Activated gamma-delta T cell treated with Interleukin-2 at 50 U/mL for 16 hours (primary cell): ENCODE results near the gene CHI3L2.

Experiments used
- DNase-seq: peaks from one replicate; pipeline ENCODE4 v3.0.0-alpha.2; 2020

Gene CHI3L2, protein sequence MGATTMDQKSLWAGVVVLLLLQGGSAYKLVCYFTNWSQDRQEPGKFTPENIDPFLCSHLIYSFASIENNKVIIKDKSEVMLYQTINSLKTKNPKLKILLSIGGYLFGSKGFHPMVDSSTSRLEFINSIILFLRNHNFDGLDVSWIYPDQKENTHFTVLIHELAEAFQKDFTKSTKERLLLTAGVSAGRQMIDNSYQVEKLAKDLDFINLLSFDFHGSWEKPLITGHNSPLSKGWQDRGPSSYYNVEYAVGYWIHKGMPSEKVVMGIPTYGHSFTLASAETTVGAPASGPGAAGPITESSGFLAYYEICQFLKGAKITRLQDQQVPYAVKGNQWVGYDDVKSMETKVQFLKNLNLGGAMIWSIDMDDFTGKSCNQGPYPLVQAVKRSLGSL

DNA sequence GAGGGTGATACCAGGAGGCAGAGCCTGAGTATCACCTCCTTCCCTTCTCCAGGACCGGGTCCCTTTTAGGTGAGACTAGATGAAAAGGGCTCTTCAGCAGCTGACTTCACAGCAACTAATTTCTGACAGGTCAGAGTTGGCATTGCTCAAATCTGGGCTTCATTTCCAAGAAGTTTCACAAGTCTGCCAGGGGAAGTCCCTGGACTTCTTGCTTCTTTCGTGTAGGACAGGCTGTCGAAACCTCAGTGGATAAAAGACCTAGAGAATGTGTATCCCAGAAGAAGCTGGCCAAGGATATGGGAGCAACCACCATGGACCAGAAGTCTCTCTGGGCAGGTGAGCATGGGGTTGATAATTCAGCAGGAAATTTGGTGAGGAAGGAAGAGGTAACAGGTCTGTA is at the start of gene CHI3L2:
TSS of gene CHI3L2 (plus strand) at position 280 of the 400 bp plus-strand sequence. CDS start at position 297, 17 bp downstream.
- no peak for DNase-seq

DNA sequence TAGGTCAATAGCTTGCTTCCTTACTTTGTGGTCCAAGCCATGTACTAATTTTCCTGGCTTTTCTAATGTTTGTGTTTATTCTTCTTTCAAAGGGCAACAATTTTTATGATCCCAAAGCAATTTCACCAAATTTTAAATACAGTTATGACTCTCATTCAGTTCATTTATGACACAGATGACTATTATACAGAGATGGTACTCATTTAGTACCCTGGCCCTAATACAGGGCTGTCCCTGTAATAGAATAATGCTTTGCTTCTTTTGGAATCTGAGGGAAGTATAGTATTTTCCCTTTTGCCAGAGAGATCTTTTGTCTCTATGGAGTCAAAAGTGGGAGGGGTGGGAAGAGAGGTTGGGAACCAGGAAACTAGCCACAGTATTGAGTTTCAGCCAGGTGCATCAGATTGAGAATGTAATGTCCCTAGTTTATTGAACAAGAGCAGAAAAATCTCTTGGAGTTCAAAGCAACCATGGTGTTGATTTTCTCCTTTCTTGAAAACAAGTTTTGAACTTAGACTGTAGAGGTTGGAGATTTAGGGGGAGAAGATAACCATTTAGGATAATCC is 47.5 kb upstream of the CHI3L2 start:
- no peak for DNase-seq

DNA sequence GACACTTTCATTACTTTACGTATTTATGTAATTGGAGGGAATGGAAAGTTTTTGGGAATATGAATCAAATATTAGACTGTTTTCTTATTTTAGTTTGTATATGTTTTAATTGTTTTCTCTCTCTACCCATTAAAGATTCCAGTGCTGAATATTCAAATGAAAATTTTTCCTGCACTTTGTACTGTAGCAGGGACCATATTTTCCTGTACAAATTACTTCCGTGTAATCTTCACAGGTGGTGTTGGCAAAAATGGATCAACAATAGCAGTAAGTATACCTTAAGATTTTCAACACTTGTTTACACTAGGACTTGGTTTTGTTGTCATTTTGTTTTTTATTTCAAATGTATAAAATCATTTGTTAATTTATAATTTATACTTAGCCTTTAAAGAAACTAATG is 45.5 kb upstream of the CHI3L2 start:
- no peak for DNase-seq

DNA sequence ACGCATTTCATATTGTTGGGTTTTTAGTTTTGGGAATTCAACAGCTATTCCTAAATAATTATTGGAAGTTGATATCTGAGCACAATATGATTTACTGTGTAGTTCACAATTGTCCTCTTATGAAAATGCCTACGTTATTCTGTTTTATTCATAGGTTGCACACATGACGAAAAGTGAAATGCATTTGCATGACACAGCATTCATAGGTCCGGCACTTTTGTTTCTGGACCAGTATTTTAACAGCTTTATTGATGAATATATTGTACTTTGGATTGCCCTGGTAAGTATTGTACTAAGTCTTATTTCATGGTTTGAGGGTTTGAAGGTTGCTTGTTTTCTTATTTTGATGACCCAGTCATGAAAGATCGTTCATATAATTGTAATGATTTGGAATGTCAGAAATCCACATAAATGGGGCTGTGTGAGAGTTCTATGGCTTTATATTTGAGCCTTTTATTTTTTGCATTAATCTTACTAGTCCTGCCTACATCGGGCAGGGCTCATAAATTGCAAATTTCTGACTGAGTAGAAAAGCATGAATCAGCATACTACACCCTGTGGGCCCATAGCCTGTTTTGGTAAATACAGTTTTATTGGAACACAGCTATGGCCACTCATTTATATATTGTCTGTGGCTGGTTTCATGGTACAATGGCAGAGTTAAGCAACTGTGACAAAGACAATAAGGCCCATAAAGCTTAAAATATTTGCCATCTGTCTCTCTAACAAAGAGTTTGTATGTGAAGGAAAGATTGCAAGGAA is 44.0 kb upstream of the CHI3L2 start:
- DNase-seq = no peak

DNA sequence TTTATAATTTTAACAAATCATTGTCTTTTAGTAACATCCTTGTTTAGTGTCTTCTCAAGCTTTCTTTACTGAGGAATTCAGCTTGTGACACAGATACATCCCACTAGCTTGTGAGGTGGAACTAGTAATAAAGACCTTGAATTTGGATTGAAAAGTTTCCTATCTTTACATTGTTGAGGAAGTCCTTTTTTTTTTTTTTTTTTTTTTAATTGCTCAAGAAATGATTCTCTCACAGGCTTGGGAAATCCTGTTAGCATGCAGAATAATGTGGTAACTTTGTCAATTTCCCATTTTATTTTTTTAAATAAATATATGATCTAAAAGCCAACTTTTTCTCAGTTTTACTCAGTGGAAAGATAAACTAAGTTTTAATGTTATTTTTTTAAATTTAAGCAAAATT is 42.9 kb upstream of the CHI3L2 start:
- DNase-seq = no peak

DNA sequence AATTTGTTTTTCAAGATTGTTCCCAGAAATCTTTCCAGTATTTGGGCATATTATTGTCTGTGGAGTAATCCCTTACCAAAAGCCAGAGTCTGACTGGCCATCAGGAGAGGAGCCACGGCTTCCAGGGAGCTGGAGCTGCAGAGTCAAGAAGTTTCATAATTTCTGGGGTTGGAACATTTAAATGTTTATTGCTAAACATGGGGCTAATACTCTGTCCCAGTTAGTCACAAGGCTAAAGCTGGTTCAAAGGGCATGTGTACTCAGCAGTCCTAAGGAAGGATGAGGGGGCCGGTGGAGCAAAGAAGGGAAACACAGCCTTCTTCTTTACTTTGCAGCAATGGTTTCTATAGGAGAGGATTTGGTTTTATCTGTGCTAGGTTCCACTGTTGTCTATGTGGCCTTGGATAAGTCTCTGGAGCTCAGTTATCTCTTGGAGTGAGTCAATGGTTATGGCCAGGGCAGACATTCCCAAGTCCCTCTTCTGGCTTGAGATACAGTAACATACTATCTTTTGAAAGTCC is 36.5 kb upstream of the CHI3L2 start:
- no peak for DNase-seq

DNA sequence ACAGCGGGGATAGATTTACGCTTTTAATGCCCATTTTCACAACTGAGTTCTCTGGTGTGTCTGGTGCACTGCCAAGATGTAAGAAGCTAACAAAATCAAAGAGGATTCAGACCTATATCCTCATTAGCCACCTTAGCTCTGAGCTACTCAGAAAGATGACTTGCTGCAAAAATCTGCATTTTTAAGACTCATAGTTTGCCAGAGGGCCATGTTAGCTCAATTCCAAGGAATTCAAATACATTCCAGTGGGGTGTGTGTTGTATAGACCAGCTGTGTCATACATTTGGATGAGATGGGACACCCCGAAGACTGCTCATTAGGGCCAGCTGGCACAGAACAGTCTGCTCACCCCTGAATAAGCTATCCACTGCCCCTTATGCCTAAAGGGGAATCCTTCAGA is 36.0 kb upstream of the CHI3L2 start:
- no peak for DNase-seq

DNA sequence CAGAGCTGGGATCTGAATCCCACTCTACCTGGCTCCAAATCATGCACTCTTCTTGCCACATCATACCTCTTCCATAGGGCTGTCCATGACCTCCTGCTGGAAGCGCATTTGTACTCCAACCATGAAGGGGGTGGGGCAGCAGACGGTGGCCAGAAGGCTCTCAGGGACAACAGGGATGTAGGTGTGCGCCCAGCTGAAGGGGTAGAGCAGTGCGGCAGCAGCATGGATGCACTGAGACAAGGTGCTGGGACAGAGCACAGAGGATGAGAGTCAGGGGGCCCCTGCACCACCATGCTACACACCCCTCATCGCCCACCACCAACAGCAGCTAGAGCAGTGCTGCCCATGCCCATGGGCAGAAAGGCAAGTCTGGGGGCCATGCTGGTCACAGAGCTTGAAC is 35.4 kb upstream of the CHI3L2 start:
- DNase-seq = no peak

DNA sequence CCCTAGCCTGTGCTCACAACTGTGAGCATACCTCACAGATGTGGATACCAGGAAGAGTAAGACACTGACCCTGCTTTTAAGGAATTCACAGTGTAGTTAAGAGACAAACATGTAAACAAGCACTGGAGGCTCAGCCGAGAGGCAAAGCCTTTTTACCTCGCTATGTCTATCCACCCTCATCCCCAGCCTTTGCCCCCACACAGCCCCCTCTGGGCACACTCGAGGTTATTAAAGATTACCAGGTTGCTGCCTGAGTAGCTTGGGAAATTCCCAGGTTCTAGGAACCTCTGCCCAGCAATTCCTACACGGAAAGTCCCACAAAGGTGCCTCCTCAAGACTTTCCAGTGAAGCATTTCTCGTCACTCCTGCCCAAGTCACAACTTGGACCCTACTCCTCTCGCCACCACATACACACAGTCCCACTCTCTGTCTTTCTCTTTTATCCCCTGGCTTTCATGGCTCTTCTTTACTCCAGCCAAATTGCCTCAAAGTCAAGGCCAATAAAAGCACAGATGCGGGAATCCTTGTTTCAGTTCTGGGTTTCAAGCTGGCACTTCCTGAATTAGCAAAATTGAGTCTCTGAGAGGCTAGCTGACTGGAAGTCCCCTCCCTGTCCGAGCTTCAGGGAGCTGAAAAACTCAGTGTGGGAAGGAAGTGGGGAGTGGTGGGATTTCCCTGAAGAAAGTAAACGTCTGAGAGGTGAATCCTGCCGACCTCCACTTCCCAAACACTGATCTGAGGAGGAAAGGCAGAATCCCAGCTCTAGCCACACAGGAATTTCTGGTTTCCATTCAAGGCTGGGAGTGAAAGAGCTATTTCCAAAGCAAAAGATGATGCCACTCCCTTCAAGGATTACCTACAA is 34.6 kb upstream of the CHI3L2 start:
- DNase-seq = no peak

DNA sequence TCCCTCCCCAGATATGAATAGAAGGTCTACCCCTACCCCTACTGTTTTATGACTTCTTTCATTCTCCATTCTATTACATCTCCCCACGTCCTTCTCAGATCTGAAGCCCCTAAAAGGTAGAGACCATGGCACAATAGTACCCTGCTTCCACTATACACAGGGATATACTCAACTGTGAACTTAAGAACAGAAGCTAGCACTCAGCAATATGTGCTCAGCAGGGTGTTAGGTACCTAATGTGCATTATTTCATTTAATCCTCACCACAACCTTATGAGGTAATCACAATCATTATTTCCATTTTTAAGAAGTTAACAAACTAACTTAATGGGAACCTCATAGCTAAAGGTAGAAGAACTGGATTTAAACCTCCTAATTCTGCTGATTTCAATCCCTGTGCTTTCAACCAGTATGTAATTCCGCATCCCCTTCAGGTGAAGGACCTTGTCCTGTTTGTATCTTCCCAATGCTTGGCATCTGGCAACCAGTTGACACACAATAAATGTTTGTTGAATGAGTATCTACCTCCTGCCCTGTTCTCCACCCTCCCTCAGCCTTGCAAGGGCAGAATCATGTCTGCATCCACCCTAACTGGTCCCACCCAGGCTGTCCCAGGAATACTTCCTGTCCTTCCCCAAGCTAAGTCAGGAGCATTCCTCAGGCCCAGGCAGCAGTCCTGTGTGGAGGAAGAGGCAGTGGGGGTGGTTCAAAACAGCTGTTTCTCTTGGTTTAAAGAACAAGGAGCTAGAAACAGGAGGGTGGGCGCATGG is 33.6 kb upstream of the CHI3L2 start:
- DNase-seq = no peak

DNA sequence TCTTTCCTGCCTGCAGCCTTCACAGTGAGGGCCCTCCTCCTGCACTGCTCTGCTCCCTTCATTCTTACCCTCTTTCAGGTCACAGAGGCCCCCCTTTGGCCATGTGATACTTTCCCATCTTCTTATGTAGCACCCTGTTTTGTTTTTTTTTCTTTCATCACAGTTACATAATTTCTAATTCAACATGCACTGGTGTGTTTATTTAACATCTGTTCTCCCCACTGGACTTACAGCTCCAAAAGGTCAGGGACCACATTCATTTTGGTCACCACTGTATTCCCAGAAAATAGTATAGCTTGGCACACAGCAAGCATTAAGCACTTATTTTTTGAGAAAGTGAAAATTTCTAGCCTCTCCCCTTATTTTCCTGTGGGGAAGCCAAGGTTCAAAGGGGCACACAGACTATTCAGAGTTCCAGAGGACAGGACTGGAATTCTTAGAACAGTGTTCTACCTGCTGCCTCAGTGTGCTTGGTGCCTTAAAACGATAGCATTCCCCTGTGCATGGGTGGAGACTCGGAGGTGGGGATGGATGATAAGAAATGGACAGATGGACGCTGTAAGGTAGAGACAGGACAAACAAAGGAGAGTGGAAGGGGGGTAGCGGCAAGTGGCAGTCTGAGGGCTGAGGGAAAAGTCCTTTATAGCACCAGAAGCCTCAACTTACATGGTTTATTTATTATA is 32.4 kb upstream of the CHI3L2 start:
- DNase-seq = no peak

DNA sequence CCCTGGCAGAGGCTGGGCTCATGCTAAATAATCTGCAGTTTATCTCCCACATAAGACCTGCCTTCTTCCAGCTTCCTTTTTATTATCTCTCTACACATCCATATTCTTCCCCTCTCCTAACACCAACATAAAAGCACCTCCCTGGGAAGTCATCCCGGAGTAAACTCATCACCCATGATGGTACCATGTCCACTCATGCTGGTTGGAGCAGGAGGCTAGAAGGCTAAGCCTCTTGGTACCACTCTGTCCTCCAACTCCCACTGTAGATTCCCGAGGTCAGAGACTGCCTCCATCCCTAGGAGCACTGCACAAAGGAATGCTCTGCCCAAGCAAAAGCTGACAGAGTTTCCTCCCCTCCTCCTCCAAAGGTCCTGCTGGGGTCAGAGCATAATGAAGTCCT is 31.3 kb upstream of the CHI3L2 start:
- DNase-seq = no peak

DNA sequence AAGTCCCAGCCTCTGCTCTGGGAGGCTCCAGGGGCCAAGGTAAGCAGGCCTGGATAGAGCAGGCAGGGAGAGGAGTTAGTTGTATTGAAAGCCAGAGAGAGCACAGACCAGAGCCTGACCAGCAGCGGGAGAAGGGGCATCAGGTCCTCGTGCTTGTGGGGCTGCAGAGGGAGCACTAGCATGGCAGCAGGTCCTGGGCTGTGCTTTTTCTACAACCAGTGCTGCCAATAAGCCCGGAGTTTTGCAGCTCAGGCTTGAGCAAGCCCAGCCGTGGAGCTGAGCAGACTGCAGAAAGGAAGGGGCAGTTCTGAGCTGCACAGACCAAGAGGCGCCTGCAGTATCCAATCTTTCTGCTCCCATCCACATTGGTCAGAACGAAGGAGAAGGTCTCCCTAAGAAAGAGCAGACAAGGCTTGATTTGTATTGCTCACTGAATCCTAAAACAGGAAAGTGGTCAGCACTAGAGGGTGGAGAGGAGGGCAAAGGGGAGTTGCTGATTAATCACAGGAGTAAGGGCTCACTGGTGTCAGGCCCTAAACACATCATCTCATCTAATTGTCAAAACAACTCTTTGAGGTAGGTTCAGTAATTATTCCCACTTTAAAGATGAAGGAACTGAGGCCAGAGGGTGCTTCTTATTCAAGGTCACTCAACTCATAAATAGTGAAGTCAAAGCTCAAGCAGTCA is 29.8 kb upstream of the CHI3L2 start:
- DNase-seq = peak; percentile 60

DNA sequence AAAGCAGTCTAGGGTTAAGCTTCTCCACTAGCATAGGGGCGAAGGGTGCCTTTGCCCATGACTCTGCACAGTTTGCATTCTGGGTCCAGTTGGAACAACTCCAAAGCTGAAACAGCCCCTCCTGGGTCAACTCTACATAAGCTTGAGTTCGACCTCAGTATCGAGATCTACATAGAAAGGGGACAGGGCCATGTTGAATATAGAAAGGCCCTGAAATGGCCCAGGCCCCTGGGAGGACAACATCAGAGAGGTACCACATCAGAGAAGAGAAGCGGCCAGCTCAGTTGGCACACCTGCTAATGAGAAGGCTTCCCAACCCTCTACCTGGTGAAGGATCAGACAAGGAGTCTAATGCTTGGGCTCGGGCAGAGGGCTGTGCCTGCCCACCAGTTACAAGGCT is 28.7 kb upstream of the CHI3L2 start:
- no peak for DNase-seq

DNA sequence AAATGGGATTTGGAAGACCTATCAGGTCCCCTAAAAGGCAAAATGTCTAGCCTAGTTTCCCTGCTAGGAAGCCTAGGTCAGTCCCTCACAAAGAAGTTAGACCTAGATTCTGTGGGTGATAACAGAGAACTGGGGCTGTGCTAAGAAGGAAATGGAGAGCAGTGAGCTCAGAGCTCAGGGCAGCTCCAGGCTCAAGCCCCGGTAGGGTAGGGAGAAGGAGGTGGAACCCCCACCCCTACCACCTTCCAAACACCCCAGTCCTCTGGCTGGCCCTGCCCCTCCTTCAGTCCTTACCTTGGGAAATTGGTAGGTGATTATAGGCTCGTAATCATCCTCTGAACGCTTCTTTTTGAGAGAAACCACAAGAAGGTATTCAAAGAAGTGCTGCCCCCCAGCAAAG is 28.2 kb upstream of the CHI3L2 start:
- no peak for DNase-seq

DNA sequence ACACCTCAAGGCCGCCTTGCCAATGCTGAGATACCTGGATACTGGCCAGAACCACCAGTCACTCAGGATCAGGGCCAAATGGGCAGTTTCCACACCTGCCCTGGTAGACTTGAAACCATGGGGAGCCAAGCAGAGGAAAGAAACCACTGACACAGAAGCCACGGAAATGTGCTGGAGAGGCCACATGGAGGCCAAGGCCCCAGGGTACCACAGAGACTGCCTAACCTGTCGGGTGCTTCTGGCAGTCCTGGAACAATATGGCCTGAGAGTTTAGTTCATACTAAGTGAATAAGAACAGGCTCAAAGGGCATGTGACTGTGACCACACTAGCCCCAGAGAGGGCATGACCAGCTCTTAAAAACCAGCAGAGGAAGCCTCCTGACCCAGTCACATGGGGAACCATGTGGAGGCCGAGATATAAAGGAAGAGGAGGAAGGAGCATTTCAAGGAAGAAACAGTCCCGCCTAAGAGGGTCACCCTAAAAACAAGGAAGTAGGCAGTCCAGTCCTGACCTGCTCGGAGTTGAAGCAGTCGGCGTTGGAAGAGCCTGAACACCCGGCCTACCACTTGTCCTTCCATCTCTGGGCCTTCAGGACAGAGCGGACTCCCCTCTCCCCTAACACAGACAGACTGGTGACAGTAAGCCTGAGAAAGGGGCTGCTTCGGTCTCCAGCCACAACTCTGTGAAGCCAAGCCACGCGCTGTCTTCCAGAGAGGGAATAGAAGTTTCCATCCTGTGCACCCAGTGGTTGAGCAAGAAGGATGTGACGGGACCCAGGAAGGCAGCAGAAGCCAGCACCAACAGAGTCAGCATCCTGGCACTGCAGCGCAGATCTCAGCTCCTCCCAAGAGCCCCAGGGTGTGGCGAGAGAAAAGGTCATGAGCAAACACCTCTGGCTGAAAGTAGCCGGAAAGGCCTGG is 27.4 kb upstream of the CHI3L2 start, which contains the start of gene DENND2D:
TSS of gene DENND2D (minus strand) at position 766 of the 921 bp plus-strand sequence. CDS start at position 579, 187 bp downstream.
- DNase-seq = peak; percentile 48

DNA sequence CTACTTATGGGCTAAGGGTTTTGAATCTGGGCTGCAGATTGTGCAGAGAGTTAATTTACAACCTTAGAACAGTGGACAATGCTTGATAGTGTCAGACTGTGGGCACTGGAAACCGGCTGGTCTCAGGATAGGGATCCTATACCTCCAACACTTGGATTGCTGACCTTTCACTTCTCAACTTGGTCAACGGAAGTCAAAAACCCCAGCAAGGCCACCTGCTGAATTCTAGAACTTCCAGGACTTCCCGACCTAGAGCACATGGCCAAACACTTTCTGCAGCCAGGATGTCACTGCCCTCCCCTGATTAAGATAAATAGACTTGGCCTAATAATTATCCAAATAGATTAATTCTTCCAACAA is 26.7 kb upstream of the CHI3L2 start:
- no peak for DNase-seq

DNA sequence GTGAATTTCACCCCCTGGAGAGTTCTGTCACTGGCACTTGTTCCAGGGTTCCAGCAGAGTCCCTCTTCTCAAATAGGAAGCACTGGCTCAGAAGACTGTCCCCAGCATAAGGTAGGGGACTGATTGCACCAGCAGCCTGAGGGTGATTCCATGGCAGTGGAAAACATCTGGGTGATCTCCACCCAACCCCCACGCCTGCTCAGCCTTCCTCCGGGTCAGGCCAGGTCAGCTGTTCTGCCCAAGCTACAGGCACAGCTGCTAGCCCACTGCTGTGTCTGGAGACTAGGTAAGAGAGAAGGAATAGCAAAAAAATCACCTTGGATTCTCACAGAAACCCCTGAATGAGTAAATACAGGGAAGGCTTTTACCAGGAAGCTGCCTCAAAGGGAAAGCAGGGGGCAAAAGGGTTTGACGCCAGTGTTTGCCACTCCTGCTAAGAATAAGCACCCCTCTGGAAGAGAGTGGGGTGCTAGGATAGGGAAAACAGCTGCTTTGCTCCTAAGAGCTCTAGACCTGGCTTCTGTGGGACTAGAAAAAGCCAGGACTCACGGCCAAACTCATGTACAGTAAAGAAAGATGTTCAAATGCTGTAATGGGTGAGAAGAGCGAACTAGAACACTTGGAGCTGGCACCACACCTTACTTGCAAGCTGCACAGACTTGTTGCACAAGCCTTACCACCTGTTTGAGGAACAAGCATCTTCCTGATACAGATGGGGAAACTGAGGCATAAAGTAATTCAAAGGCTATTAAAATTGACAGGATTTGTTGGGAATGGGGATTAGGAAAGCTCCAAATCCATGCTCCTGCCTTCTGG is 26.0 kb upstream of the CHI3L2 start:
- DNase-seq = no peak

DNA sequence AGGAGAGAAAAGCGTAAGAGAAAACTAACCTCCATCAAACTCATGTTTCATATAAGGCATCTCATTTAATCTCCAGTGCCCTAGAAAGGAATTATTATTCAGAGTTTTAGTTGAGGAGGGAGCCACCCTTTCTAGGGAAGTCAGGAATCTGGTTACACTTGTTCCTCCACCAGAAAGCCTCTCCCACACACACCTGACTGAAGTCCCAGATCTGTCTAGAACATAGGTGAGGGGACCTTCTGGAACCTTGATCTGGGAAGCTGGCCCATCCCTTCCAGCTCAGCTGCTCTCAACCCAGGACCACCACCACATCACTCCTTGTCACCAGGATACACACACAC is 25.2 kb upstream of the CHI3L2 start:
- DNase-seq = no peak
